ENCODE results near the gene CACNA1B.
"Not testable (repeated sequence)": the region's sequence is repeated elsewhere in the genome, so short reads cannot be mapped to it uniquely, and the experiment has no call there.

GRCh38 chr9:138134581-138134980 lies 257.0 kb downstream of the CACNA1B start:
- not testable (repeated sequence) for TF ChIP-seq USF2 (IDR thresholded peaks at IDR 0.05; ENCODE audit: borderline replicate concordance, low read depth, low read length); FOXM1 (IDR thresholded peaks at IDR 0.05; ENCODE audit: low read depth)

Data from SK-N-SH (cell line).